Thyroid gland (tissue), 4 donors: Measurements from ENCODE around the gene KDSR.

Experiments
- CTCF ChIP-seq, 6 experiments: fragments of 200-600 bp in 3 of 6; fragments of 450-650 bp in 3 of 6; sonication (generic) in 3 of 6; IDR thresholded peaks; one replicate each; pipeline ENCODE4 v1.5.1; 2016 to 2019; ENCODE audit warnings: antibody characterized with exemption in 6 of 6, mild to moderate bottlenecking in 2 of 6, inconsistent platforms in 1 of 6, moderate library complexity in 1 of 6
- POLR2A ChIP-seq, 2 donors: fragments of 450-650 bp; IDR thresholded peaks; one replicate each; pipeline ENCODE4 v1.6.1; 2017; ENCODE audit warnings: antibody characterized with exemption in 2 of 2, mild to moderate bottlenecking in 2 of 2, moderate library complexity in 1 of 2

- TF ChIP-seq CTCF (IDR thresholded peaks at IDR 0.05) (no peak), POLR2A (IDR thresholded peaks at IDR 0.05) (no peak)
Observed at GRCh38 chr18:63288311-63288710, 78.7 kb downstream of the KDSR start.
